Measurements from ENCODE around the gene DIS3L2. TPM values are rescaled to one million over a fixed set of nuclear protein-coding genes. Genes with fewer than 3 reads are reported as not detected.

DIS3L2 gene
- total RNA-seq, 4 donors from 2014 or later, result 13.3 to 31.0 (median 23.6) TPM

DNA sequence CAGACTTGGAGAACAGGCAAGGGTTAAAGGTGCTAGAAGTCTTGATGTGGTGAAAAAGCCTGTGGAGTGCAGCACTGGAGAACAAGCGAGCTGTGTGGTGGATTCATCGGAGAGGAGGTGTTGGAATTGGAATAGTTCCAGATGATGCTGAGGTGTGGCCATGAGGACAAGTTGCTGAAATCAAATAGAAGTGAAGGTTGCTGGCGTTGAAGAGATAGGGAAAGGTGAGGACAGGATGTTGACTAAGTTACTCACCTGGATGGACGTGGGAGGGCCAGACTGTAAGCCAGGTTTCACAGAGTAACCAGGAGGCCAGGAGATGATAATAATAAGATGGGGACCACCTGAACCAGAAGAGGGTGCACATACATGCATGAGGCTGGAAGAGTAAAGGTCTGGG lies 173.4 kb downstream of the DIS3L2 start:
- WGBS, 2 donors (ENCODE audit: low coverage in 1 of 2), result 82 to 93% methylated on average over 3 to 4 of the region's 4 CpGs
- H3K9me3 ChIP-seq, result no peaks in the 10 kb centered on the region
- no peak for ATAC-seq

DNA sequence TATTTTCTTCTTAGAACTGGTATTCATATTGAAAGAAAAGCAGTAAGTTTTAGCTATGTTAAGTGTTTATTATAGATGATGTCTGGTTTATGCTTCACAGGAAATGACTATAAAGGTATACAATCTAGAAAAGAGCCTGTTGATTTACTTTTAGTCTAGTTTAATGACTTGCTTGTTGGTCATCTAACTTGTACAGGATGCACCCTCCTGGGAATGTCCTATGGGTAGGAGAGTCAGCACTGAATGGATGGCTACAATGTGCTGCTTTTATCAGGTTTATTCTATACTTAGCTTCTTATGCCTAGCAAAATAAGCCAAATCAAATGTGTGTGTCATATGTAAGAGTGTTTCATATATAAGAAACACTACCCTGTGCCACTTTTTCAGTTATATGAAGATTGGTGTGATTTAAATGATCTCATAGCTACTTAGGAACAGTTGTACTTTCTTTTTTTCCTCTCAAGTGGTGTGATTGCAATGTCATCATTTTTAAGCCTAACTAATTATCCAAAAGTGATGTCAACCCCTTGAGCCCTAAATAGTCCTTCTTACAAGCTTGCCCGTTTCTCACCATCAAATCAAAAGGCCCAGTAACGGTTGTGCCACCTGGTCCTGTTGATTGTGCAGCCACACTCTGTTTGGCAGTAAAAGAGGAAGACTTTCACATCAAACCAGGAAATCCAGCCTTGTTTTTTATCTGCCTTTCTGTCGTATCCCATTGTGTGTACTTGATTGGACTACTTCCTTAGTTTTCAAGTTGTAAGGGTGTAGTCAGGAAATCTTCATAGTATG lies 176.0 kb downstream of the DIS3L2 start:
- H3K27ac ChIP-seq, result no peak overlapping the region
- no peak for TF ChIP-seq EP300 (IDR thresholded peaks at IDR 0.05)
- TF ChIP-seq POLR2A (IDR thresholded peaks at IDR 0.05), result no peak
- TF ChIP-seq POLR2AphosphoS5 (IDR thresholded peaks at IDR 0.05), result no peak
- TF ChIP-seq, protein P1, sequence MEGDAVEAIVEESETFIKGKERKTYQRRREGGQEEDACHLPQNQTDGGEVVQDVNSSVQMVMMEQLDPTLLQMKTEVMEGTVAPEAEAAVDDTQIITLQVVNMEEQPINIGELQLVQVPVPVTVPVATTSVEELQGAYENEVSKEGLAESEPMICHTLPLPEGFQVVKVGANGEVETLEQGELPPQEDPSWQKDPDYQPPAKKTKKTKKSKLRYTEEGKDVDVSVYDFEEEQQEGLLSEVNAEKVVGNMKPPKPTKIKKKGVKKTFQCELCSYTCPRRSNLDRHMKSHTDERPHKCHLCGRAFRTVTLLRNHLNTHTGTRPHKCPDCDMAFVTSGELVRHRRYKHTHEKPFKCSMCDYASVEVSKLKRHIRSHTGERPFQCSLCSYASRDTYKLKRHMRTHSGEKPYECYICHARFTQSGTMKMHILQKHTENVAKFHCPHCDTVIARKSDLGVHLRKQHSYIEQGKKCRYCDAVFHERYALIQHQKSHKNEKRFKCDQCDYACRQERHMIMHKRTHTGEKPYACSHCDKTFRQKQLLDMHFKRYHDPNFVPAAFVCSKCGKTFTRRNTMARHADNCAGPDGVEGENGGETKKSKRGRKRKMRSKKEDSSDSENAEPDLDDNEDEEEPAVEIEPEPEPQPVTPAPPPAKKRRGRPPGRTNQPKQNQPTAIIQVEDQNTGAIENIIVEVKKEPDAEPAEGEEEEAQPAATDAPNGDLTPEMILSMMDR (IDR thresholded peaks at IDR 0.05), result no peak
- H3K4me3 ChIP-seq, result no peak overlapping the region
- 60 to 61% methylated on average over 3 of the region's 3 CpGs for WGBS, 2 donors (ENCODE audit: low coverage in 1 of 2)
- no peak for ATAC-seq
- H3K4me1 ChIP-seq, result no peaks in the 10 kb centered on the region
- peaks cover 0 to 44% of the 10 kb centered on the region in 2 donors for H3K36me3 ChIP-seq
- no peaks in the 10 kb centered on the region for H3K9me3 ChIP-seq
- H3K27me3 ChIP-seq, result no peaks in the 10 kb centered on the region

More for the DNA sequence above, 173.4 kb downstream of the DIS3L2 start:
- Histone ChIP-seq H3K4me1 (peaks cover 0 to under 1% (median 0%) of the 10 kb centered on the region in 3 donors), H3K4me3 (no peak overlapping the region), H3K27ac (no peak overlapping the region), H3K36me3 (peaks cover 0 to 67% of the 10 kb centered on the region in 2 donors), H3K27me3 (no peaks in the 10 kb centered on the region)
- TF ChIP-seq POLR2A (IDR thresholded peaks at IDR 0.05), result no peak
- no peak for TF ChIP-seq EP300 (IDR thresholded peaks at IDR 0.05)
- no peak for TF ChIP-seq POLR2AphosphoS5 (IDR thresholded peaks at IDR 0.05)
- TF ChIP-seq, protein P1 (IDR thresholded peaks at IDR 0.05), result no peak

DNA sequence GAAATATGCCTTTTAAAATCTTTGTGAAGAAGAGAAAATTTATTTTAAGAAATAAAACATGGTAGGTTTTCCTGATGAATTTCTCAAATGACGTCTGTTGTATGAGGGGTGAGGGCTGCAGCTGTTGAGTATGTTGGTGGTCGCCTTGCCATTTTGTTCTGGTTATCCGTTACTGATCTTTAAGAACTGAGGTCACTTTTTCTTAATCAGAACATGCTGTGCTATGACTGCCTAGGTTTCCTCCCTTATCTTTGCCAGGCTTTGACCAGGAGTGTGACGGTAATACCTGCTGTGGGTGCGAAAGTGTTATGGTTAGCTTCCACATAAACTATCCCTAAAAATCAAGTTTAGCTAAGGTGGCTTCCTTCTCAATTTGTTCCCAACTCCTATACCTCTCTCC lies 176.9 kb downstream of the DIS3L2 start:
- 88 to 97% methylated on average over 5 of the region's 5 CpGs for WGBS, 2 donors (ENCODE audit: low coverage in 1 of 2)
- Histone ChIP-seq H3K27ac (no peak overlapping the region), H3K27me3 (no peaks in the 10 kb centered on the region), H3K9me3 (no peaks in the 10 kb centered on the region), H3K4me3 (no peak overlapping the region), H3K36me3 (peaks cover 0 to 35% of the 10 kb centered on the region in 2 donors), H3K4me1 (no peaks in the 10 kb centered on the region)
- TF ChIP-seq POLR2A (IDR thresholded peaks at IDR 0.05) (no peak), EP300 (IDR thresholded peaks at IDR 0.05) (no peak)
- TF ChIP-seq, protein P1 (IDR thresholded peaks at IDR 0.05), result no peak
- ATAC-seq, result no peak

DNA sequence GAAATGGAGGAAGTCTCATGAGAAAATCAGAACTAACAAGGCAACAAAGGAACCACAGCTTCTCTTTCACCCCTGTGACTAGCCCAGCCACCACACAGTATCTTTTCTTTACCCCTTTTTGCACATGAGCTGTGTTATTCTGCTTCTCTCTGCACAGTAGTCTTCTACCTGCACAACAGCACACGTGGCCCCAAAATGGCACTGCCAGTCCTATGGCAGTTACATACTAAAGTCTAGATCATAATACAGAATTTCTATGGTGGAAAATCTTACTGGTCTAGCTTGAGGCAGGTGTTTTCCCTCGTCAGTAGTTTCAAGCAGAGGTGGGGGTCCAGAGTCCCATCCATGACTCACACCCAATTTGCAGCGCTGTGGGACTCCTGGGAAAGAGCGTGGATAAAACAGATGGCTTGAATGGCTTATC lies 177.7 kb downstream of the DIS3L2 start:
- Histone ChIP-seq H3K36me3 (peaks cover 0 to 35% of the 10 kb centered on the region in 2 donors), H3K4me1 (no peaks in the 10 kb centered on the region), H3K9me3 (no peaks in the 10 kb centered on the region), H3K27me3 (no peaks in the 10 kb centered on the region), H3K4me3 (no peak overlapping the region), H3K27ac (no peak overlapping the region)
- no peak for TF ChIP-seq POLR2A (IDR thresholded peaks at IDR 0.05)
- TF ChIP-seq POLR2AphosphoS5 (IDR thresholded peaks at IDR 0.05), result no peak
- TF ChIP-seq, protein P1 (IDR thresholded peaks at IDR 0.05), result no peak
- no peak for TF ChIP-seq EP300 (IDR thresholded peaks at IDR 0.05)
- WGBS, 2 donors (ENCODE audit: low coverage in 1 of 2), result 97 to 100% methylated on average over 2 to 4 of the region's 4 CpGs
- ATAC-seq, result no peak
